Hepatocyte (in vitro differentiated cells): ENCODE results near the gene SAFB2.

Experiments used
- EZH2 ChIP-seq: fragments of 200-600 bp; sonication (generic); IDR thresholded peaks from 2 replicates; pipeline ENCODE4 v1.6.1; 2016; ENCODE audit warnings: antibody characterized with exemption, mild to moderate bottlenecking, borderline replicate concordance
- EZH2phosphoT487 ChIP-seq: fragments of 200-600 bp; sonication (generic); IDR thresholded peaks from one replicate; pipeline ENCODE4 v1.6.1; 2018; ENCODE audit warnings: antibody characterized with exemption, mild to moderate bottlenecking, low read depth, moderate library complexity; ENCODE audit not compliant: unreplicated experiment, severe bottlenecking
- TF ChIP-seq, protein P1 (sequence below): fragments of 200-600 bp; sonication (generic); IDR thresholded peaks from 2 replicates; pipeline ENCODE4 v1.5.1; 2016; ENCODE audit warnings: antibody characterized with exemption, mild to moderate bottlenecking; ENCODE audit not compliant: poor library complexity

DNA sequence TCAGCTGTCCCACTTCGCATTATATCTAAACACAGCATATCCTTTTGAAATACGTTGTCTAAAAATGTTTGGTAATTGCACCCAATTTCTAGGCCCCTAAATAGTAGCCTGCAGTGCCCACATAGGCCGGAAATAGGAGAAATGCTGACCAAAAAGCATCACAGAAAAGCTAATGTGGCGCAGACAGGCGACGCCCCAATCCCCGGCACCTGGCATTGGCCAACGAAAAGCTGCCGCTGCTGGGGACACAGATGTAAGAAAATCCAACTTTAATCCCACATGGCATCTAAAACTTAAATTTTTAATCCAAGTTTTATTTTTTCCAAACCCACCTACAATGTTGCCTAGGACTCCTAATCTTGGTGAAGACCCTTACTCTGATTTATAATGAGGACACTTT, 4.0 kb downstream of the SAFB2 start:
- TF ChIP-seq EZH2 (no peak), EZH2phosphoT487 (no peak)
- TF ChIP-seq, protein P1, sequence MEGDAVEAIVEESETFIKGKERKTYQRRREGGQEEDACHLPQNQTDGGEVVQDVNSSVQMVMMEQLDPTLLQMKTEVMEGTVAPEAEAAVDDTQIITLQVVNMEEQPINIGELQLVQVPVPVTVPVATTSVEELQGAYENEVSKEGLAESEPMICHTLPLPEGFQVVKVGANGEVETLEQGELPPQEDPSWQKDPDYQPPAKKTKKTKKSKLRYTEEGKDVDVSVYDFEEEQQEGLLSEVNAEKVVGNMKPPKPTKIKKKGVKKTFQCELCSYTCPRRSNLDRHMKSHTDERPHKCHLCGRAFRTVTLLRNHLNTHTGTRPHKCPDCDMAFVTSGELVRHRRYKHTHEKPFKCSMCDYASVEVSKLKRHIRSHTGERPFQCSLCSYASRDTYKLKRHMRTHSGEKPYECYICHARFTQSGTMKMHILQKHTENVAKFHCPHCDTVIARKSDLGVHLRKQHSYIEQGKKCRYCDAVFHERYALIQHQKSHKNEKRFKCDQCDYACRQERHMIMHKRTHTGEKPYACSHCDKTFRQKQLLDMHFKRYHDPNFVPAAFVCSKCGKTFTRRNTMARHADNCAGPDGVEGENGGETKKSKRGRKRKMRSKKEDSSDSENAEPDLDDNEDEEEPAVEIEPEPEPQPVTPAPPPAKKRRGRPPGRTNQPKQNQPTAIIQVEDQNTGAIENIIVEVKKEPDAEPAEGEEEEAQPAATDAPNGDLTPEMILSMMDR: no peak
